NT2/D1 (cell line): ENCODE measurements around the gene AOX1.

Experiments used
- SUZ12 ChIP-seq: IDR thresholded peaks from 2 replicates; pipeline ENCODE4 v1.6.1; 2011; ENCODE audit not compliant: insufficient read length, insufficient read depth; ENCODE audit errors: extremely low read depth
- YY1 ChIP-seq: IDR thresholded peaks from 2 replicates; pipeline ENCODE4 v1.6.1; 2011; ENCODE audit not compliant: insufficient read length, insufficient read depth

DNA sequence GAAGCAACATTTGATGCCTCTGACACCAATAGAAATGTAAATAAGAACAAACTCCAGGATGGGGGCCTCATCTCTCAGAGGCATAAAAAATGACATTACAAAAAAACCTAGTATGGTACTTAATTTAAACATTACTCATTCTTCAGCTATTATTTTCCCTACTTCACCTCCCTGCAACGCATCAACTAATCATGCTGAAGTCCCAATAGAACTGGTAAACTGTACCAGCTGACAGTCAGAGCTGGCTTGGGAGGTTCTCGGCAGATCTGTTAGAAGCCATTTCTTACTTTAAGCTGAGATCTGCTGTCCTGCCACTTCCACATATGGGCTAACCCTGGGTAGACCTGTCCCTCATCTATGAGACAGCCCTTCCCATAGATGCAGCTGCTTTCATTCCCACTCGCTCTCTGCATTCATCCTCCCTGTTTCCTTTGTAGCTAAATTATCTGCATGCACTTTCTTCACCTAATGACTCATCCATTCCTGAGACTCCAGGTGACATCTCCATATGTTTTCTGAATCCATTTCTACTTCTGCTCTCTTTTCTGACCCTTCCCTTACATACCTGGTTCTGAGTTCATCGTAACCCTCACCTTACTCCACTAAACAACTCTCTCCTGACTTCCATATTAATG is 108.1 kb downstream of the AOX1 start:
- TF ChIP-seq YY1 (no peak), SUZ12 (no peak)
